GM12875 (cell line): ENCODE results near the gene ST7L.

Experiments
- H3K4me3 ChIP-seq: one replicate; pipeline ENCODE4 v1.5.1; 2011; ENCODE audit warnings: low read depth, low read length, control low read depth
- CTCF ChIP-seq: IDR thresholded peaks from 2 replicates; pipeline ENCODE4 v1.5.1; 2011; ENCODE audit warnings: low read depth, mild to moderate bottlenecking, control low read depth, inconsistent platforms, low read length, moderate library complexity, borderline replicate concordance; ENCODE audit not compliant: insufficient read depth

ST7L gene

DNA sequence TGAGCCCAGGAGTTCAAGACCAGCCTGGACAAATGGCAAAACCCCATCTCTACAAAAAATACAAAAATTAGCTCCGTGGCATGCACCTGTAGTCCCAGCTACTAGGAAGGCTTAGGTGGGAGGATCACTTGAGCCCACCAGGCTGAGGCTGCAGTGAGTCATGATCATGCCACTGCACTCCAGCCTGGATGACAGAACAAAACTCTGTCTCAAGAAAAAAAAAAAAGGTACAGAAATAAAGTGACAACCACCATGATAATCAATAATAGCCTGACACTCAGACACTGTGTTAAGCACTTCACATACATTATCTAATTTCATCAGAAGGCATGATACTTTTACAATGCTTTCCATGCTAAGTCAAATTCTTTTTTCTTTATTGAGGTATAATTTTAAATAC is 53.1 kb downstream of the ST7L start:
- no peak overlapping the region for H3K4me3 ChIP-seq
- no peak for TF ChIP-seq CTCF

DNA sequence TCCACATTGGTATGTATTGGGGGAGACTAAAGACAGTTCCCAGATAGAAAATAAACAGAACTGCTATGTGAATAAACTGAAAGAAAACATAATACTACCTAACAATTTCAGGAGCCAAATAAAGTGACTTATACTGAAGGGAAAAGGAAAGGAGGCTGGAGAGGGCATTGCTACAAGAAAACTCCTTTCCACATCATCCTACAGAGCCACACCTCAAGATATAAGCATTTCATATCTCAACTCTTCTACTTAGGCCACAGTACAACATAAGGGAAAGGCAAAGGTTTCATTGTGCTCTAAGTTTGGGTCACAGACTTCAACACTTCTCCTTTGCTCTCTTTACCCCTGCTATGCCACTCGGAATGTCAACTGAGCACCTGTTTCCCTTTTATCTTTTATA is 54.9 kb downstream of the ST7L start:
- H3K4me3 ChIP-seq: no peak overlapping the region
- no peak for TF ChIP-seq CTCF

DNA sequence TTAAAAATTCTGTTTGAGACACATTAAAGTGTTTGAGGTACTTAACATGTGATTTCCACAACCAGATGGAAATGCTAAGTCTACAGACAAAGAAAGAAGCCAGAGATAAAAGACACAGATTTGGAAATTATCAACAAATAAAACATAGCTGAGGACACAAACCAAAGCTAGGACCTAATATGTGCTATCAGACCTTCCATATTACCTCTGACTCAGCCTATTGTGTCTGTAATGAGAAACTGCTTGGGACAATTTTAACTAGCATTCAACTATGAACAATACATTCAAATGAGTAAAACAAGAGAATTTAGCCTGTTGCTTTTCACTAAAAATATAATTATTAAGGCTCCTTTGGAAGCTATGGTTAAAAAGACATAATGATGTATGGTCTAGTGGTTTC is 55.6 kb downstream of the ST7L start:
- no peak overlapping the region for H3K4me3 ChIP-seq
- TF ChIP-seq CTCF: no peak

DNA sequence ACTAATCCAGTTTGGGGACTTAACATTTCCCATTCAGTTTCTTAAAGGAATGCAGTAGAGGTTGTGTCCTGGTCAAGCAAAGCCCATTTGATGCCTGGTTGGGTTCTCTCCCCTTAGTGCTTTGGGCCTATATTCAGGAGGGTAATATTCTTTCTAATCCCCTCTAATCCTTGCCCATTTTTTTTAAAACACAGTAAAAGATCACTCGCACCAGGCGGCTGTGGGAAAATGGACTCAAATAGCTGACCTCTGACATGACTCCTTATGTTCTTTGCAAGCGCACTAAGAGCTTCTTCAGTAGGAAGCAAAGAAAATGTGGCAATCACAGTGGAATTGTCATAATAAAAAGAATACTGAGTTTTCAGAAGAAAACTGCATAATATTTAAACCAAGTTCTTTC is 60.3 kb downstream of the ST7L start:
- TF ChIP-seq CTCF: no peak
- no peak overlapping the region for H3K4me3 ChIP-seq

DNA sequence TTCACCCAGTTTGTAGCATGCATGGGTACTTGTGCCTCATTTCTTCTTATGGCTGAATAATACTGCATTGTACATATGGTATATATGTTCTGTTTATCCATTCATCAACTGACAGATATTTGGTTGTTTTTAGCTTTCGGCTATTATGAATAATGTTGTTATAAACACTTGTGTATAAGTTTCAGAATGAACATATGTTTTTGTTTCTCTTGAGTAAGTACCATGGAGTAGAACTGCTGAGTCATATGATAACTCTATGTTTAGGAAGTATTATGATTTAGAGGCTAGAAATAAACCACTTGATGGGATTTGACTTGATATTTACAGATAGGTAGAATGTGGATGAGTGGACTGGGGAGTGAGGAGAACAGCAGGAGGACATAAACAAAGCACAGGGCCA is 61.6 kb downstream of the ST7L start:
- TF ChIP-seq CTCF: no peak
- no peak overlapping the region for H3K4me3 ChIP-seq

DNA sequence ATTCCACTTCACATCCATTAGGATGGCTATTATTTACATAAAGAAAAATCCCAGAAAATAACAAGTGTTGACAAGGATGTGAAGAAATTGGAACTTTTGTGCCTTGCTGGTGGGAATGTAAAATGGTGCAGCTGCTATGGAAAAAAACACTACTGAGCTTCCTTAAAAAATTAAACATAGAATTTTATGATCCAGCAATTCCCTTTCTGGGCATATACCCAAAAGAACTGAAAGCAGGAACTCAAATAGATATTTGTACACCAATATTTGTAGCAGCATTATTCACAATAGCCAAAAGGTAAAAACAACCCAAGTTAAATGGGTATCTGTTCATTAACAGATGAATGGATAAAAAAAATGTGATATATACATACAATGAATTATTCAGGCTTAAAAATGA is 64.5 kb downstream of the ST7L start:
- no peak overlapping the region for H3K4me3 ChIP-seq
- no peak for TF ChIP-seq CTCF

GRCh38 chr1:112549590-112549989 is 69.4 kb downstream of the ST7L start:
- TF ChIP-seq CTCF: no peak
- no peak overlapping the region for H3K4me3 ChIP-seq
